ENCODE data around the gene FHIT. TPM values are rescaled to one million over a fixed set of nuclear protein-coding genes. Genes with fewer than 3 reads are reported as not detected.

The FHIT gene
- total RNA-seq, 2 experiments from 2014 or later: 9.6 to 9.7 TPM

DNA sequence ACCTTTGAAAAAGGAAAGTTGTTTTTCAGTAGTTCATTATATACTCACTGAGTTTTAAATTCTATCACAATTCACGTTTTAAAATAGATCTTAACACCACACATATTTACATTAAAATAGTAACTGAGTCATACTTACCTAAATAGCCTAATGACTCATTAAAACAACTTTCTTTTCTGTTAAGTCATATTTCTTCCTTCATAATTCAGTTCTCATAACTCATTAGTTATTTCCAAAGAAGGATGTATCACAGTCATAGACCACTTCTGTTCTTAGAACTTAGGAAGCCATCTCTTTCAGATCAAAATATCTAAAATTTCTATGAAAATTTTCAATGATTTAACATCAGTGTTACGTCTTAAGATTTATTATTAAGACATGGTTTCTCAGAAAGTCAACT lies 885.9 kb downstream of the FHIT start:
- H3K27ac Mint-ChIP-seq: no peak overlapping the region
- no peak for DNase-seq
- peaks cover 4% of the 10 kb centered on the region for H3K9me3 Mint-ChIP-seq
- peaks cover 15% of the 10 kb centered on the region for H3K4me1 Mint-ChIP-seq
- no peak overlapping the region for H3K4me3 Mint-ChIP-seq
- ChIA-PET POLR2A (no interaction called here), CTCF (no interaction called here)
- H3K36me3 Mint-ChIP-seq (ENCODE audit: low read depth): peaks cover 4% of the 10 kb centered on the region
- no peaks in the 10 kb centered on the region for H3K27me3 Mint-ChIP-seq

DNA sequence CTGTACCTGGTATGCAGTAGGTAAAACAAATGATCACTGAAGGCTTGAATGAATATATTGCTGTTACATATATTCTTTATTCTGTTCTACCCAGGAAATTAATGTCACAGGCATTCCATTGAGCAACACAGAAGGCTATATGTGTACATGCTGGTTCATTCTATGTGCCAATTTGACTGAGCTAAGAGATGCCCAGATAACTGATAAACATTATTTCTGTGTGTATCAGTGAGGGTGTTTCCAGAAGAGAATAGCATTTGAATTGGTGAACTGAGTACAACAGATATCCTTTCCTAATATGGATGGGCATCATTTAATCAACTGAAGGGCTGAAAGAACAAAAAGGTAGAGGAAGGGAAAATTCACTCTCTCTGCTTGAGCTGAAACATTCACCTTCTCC lies 886.8 kb downstream of the FHIT start:
- peaks cover 15% of the 10 kb centered on the region for H3K4me1 Mint-ChIP-seq
- no peak overlapping the region for H3K27ac Mint-ChIP-seq
- ChIA-PET POLR2A (no interaction called here), CTCF (no interaction called here)
- peaks cover 4% of the 10 kb centered on the region for H3K36me3 Mint-ChIP-seq (ENCODE audit: low read depth)
- H3K9me3 Mint-ChIP-seq: peaks cover 4% of the 10 kb centered on the region
- DNase-seq: no peak
- no peak overlapping the region for H3K4me3 Mint-ChIP-seq
- H3K27me3 Mint-ChIP-seq: no peaks in the 10 kb centered on the region

DNA sequence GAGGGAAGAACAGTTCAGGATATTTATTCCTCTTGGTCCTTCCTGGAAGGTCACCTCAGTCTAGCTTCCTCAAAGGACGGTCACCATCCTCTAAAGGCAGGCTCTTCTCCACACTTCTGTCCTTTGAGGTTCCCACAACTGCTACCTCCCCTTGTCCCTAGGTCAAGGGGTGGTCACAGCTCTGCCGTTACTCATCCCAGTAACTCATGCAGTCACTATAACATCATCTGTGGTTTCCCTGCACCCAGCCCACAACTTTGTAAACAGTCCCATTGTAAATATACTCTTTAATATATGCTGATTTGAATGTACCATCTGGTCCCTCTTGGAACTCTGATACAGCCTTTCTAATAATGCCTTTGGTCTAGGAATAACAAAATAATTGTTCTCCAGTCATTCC lies 887.4 kb downstream of the FHIT start:
- DNase-seq: no peak
- Mint-ChIP-seq H3K27me3 (no peaks in the 10 kb centered on the region), H3K27ac (no peak overlapping the region), H3K36me3 (ENCODE audit: low read depth) (peaks cover 6% of the 10 kb centered on the region), H3K9me3 (peaks cover 6% of the 10 kb centered on the region), H3K4me3 (no peak overlapping the region), H3K4me1 (peaks cover 15% of the 10 kb centered on the region)
- CTCF ChIA-PET: no interaction called here
- POLR2A ChIA-PET: no interaction called here

DNA sequence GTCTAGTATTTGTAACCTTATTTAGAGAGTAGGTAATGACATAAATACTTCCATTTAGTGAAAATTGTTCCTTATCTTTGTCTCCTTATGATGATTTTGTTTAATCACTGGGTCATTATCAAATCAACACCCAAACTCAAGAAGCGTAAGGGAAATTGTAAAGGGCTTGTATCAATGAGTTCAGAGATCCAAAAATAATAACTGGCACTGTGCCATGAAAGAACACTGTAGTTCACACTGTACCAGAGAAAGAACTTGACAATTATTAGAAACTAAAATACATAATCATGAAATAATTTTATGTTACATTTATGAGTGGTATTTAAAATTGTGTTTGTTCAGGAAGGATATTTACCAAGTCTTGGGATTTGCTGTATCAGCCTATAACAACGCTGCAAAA lies 895.4 kb downstream of the FHIT start:
- ChIA-PET POLR2A (no interaction called here), CTCF (no interaction called here)
- no peak for DNase-seq
- no peaks in the 10 kb centered on the region for H3K4me1 Mint-ChIP-seq
- H3K4me3 Mint-ChIP-seq: no peak overlapping the region
- H3K27me3 Mint-ChIP-seq: no peaks in the 10 kb centered on the region
- H3K9me3 Mint-ChIP-seq: peaks cover 6% of the 10 kb centered on the region
- peaks cover 2% of the 10 kb centered on the region for H3K36me3 Mint-ChIP-seq (ENCODE audit: low read depth)
- no peak overlapping the region for H3K27ac Mint-ChIP-seq

DNA sequence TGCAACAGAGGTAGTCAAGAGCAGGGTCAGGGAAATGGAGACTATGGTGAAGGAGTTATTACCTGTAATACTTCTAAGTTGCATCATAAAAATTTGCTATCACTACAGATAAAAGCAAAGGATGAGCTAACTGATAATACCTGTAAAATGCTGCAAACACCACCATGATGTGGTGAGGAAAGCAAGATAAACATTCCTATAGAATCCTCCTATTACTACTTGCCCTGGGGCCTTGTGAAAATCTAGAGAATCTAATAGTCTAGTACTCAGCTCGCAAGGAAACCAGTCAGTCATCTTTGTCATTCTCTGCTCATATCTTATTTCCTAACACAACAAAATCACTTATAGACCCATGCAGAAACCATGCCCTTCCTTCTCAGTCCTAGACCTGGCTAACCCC lies 899.8 kb downstream of the FHIT start:
- Mint-ChIP-seq H3K36me3 (ENCODE audit: low read depth) (no peaks in the 10 kb centered on the region), H3K9me3 (no peaks in the 10 kb centered on the region), H3K4me3 (no peak overlapping the region), H3K27me3 (no peaks in the 10 kb centered on the region), H3K27ac (no peak overlapping the region), H3K4me1 (no peaks in the 10 kb centered on the region)
- DNase-seq: no peak
- CTCF ChIA-PET: no interaction called here
- POLR2A ChIA-PET: no interaction called here

DNA sequence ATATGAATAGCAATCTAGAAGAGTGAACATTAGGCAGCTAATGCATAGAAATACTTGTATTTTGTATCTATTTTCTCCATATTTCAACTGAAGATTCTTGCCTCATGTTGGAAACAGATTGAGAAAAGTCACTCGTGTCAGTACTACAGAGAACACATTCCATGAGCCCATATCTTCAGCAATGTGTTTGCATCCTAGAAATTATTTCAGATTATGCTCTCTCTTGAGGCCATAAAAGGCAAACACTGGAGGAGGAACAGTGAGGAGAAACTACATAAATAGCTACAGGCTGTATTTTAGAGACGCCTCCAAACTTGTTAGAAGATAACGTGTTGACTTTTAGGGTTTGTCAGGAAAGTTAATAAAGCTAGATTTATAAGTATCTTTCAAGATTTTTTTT lies 906.9 kb downstream of the FHIT start:
- H3K27me3 Mint-ChIP-seq: no peaks in the 10 kb centered on the region
- no peaks in the 10 kb centered on the region for H3K9me3 Mint-ChIP-seq
- no peak overlapping the region for H3K27ac Mint-ChIP-seq
- ChIA-PET POLR2A (interaction anchor here (1.1 kb wide), 1 partner anchor 382 kb away, joined by 3 read pairs; no protein-coding TSS in a partner anchor), CTCF (no interaction called here)
- H3K4me1 Mint-ChIP-seq: no peaks in the 10 kb centered on the region
- H3K36me3 Mint-ChIP-seq (ENCODE audit: low read depth): no peaks in the 10 kb centered on the region
- H3K4me3 Mint-ChIP-seq: no peak overlapping the region
- no peak for DNase-seq

DNA sequence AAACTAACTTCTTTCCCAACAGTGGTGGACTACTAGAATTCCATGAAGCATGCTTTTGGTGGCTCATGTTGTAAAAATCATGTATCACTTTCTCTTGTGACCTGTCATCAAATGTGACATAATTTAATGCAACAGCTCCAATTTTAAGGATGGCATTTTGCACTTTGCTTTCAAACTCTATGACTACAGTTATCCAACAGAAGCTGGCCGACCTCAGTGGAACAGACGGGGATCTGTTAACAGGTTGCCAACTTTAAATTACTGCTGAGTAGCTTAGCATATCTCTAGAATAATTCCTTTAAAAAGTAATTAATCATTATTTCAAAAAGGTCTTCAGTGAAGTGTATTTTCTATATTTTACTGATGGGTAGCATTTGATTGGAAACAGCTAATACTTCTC lies 907.4 kb downstream of the FHIT start:
- no peaks in the 10 kb centered on the region for H3K9me3 Mint-ChIP-seq
- no peaks in the 10 kb centered on the region for H3K4me1 Mint-ChIP-seq
- no peak overlapping the region for H3K4me3 Mint-ChIP-seq
- DNase-seq: no peak
- ChIA-PET CTCF (no interaction called here), POLR2A (no interaction called here)
- no peaks in the 10 kb centered on the region for H3K27me3 Mint-ChIP-seq
- H3K36me3 Mint-ChIP-seq (ENCODE audit: low read depth): no peaks in the 10 kb centered on the region
- no peak overlapping the region for H3K27ac Mint-ChIP-seq

DNA sequence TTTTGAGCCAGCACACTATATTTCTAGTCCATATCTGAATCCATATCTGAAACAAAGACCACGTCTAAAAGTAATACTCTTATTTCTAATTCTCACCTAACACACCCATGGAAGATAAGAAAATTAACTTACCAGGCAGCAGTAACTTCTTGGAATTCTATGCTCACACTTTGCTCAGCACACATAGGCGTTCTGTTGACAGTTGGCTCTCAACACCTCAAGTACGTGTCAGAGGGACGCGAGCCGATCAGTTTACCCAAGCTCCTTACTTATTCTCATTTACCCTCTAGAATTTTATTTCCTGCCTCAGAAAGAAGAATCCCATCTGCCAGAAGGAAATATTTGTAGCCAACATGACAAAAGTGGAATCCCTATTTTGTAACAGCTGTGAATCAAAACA lies 911.9 kb downstream of the FHIT start:
- Mint-ChIP-seq H3K36me3 (ENCODE audit: low read depth) (no peaks in the 10 kb centered on the region), H3K4me1 (no peaks in the 10 kb centered on the region), H3K27me3 (no peaks in the 10 kb centered on the region), H3K9me3 (peaks cover 3% of the 10 kb centered on the region), H3K27ac (no peak overlapping the region), H3K4me3 (no peak overlapping the region)
- ChIA-PET CTCF (no interaction called here), POLR2A (no interaction called here)
- no peak for DNase-seq

DNA sequence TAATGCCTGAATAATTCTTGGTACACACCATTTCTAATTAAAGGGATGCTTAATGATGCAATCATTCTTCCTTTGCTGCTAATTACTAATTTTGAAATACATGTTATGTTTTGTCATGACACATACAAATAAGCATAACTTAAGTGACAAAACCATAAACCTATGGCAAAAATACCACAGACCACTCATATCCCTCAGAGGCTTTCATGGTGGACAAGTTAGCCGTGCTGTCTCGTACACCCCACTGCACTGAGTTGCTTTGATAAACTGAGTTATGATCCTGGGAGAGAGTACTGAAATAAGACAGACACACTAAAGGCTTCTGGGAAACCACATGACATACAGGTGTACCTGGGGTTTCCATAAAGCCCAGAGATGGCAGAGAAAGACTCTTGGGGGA lies 913.8 kb downstream of the FHIT start:
- Mint-ChIP-seq H3K9me3 (peaks cover 3% of the 10 kb centered on the region), H3K27ac (no peak overlapping the region)
- POLR2A ChIA-PET: no interaction called here

DNA sequence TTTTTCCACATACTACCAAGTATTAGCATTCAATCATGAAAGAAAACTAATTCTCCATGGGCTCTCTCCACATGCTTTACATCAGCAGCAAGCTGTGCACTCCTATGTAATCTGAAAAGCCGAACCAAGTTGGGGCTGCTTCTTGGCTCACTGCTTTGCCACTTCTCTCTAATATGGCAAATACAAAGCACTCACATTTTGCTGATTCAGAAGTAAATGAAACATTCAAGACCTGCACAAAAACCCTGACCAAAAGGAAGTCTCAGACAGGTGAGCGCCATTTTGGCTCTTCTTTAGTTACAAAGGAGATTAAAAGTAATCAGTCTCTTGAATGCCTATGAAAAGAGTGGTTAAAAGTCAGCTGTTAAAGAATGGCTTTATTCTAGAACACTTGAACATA lies 915.2 kb downstream of the FHIT start:
- no peak overlapping the region for H3K27ac Mint-ChIP-seq
- no peak overlapping the region for H3K4me3 Mint-ChIP-seq
- H3K27me3 Mint-ChIP-seq: no peaks in the 10 kb centered on the region
- no peaks in the 10 kb centered on the region for H3K36me3 Mint-ChIP-seq (ENCODE audit: low read depth)
- H3K9me3 Mint-ChIP-seq: peaks cover 3% of the 10 kb centered on the region
- DNase-seq: no peak
- CTCF ChIA-PET: no interaction called here
- H3K4me1 Mint-ChIP-seq: peaks cover 4% of the 10 kb centered on the region
- POLR2A ChIA-PET: no interaction called here

More for the DNA sequence above, 913.8 kb downstream of the FHIT start:
- H3K27me3 Mint-ChIP-seq: no peaks in the 10 kb centered on the region
- H3K4me1 Mint-ChIP-seq: peaks cover 4% of the 10 kb centered on the region
- H3K4me3 Mint-ChIP-seq: no peak overlapping the region
- CTCF ChIA-PET: no interaction called here
- no peaks in the 10 kb centered on the region for H3K36me3 Mint-ChIP-seq (ENCODE audit: low read depth)
- no peak for DNase-seq

DNA sequence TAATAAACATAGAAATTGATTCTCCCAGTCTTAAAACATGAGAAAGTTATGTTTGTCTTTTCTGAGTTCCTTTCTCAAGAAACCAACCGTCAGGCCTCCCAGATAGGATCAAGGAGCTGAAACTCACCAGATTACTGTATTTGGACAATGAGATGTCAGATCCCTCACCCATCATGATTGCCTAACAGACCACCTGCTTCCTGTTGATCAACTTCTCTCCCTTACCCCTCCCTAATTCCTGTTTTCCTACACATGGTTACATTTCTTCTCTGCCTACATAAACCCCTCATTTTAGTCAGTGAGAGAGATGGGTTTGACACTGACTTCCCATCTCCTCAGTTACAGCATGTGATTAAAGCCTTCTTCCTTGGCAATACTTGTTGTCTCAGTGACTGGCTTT lies 917.5 kb downstream of the FHIT start:
- DNase-seq: no peak
- Mint-ChIP-seq H3K27me3 (no peaks in the 10 kb centered on the region), H3K36me3 (ENCODE audit: low read depth) (no peaks in the 10 kb centered on the region), H3K9me3 (peaks cover 3% of the 10 kb centered on the region), H3K27ac (no peak overlapping the region), H3K4me3 (no peak overlapping the region), H3K4me1 (peaks cover 4% of the 10 kb centered on the region)
- CTCF ChIA-PET: no interaction called here
- POLR2A ChIA-PET: no interaction called here

DNA sequence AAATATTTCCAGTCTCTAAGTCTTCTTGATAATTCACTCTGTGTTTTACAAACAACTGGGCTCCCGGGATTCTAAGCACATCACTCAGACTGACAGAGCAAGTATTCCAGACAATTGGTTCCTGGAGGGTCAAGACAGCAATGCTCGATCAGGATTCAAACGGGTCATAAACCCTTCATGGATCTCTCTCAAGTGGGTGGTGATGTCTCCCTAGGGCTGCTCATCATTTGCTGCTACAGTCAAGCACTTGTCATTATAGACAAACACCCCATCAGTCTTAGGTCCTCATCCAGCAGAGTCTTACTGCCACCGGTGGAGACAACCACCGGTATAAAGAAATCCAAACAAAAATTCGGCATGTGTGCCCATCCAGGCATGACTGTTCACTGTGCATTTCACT lies 921.1 kb downstream of the FHIT start:
- no peaks in the 10 kb centered on the region for H3K36me3 Mint-ChIP-seq (ENCODE audit: low read depth)
- ChIA-PET POLR2A (no interaction called here), CTCF (no interaction called here)
- H3K9me3 Mint-ChIP-seq: no peaks in the 10 kb centered on the region
- no peak overlapping the region for H3K27ac Mint-ChIP-seq
- no peak overlapping the region for H3K4me3 Mint-ChIP-seq
- DNase-seq: no peak
- H3K4me1 Mint-ChIP-seq: peaks cover 4% of the 10 kb centered on the region
- H3K27me3 Mint-ChIP-seq: no peaks in the 10 kb centered on the region

DNA sequence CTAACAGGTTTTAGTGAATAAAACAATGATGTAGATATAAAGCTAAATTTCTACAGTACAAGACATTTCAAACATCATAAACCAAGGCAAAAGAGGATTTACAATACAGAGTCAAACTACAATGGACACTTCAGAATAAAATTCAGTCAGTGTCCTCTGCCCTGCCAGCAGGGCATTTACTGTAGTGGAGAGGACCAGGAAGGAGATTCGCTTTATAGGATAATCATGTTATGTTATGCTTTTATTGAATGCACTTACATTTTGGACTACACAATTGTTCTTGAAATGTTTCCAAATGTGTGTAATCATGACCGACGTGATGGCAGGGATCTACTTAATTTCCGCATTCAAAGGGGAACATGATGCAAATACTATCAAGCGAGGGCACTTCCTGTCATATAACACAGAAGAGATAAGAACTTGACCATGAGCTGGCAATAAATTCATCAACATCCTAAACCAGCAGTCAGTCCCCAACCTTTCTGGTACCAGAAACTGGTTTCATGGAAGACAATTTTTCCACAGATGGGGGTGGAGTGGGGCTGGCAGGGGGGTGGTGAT lies 925.6 kb downstream of the FHIT start:
- Mint-ChIP-seq H3K27ac (no peak overlapping the region), H3K4me3 (no peak overlapping the region), H3K9me3 (no peaks in the 10 kb centered on the region), H3K4me1 (no peaks in the 10 kb centered on the region), H3K36me3 (ENCODE audit: low read depth) (no peaks in the 10 kb centered on the region), H3K27me3 (no peaks in the 10 kb centered on the region)
- no peak for DNase-seq
- POLR2A ChIA-PET: no interaction called here
- CTCF ChIA-PET: no interaction called here

DNA sequence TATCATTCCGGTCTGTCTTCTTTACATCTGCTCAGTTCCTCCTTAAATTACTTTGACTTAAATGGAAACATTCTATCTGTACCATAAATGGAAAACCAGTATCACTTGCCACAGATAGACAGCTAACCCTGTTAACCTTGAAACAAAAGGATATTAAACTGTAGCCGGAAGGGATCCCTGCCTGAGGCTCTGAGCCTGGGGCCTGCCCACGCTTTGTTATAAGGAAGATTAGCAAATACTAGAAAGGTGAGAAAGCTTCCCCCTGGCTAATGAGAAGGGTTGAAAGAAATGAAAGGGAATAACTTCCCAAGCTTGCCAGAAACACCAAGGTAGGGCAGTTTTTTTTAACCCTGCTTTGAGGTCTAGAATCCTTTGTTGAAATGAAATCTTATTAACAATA lies 927.6 kb downstream of the FHIT start:
- Mint-ChIP-seq H3K27me3 (no peaks in the 10 kb centered on the region), H3K4me3 (no peak overlapping the region), H3K4me1 (no peaks in the 10 kb centered on the region), H3K36me3 (ENCODE audit: low read depth) (no peaks in the 10 kb centered on the region), H3K9me3 (no peaks in the 10 kb centered on the region), H3K27ac (no peak overlapping the region)
- DNase-seq: no peak
- CTCF ChIA-PET: no interaction called here
- POLR2A ChIA-PET: no interaction called here

DNA sequence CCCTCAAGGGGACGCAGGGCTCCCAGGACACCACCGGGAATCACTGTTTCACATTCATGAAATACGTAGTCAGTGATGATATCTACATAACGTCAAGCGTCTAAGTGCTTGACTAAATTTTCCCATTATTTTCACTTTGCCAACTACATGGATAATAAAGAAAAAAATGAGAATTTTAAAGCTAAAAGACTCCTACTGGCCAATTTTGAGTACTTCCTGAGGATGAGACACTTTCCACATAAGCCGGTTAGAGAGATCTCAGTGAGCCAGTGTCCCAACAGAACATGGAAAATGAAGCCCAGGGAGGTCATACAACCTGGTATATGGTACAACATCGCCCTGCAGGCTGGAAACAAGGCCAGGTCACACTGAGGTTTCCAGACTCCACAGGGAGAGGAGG lies 928.1 kb downstream of the FHIT start:
- Mint-ChIP-seq H3K4me3 (no peak overlapping the region), H3K4me1 (no peaks in the 10 kb centered on the region), H3K27me3 (no peaks in the 10 kb centered on the region), H3K36me3 (ENCODE audit: low read depth) (no peaks in the 10 kb centered on the region), H3K9me3 (no peaks in the 10 kb centered on the region), H3K27ac (no peak overlapping the region)
- ChIA-PET CTCF (no interaction called here), POLR2A (no interaction called here)
- DNase-seq: no peak
